ENCODE results near the gene ZNF536. TPM values are rescaled to one million over a fixed set of nuclear protein-coding genes. Genes with fewer than 3 reads are reported as not detected.
"Not testable (repeated sequence)": the region's sequence is repeated elsewhere in the genome, so short reads cannot be mapped to it uniquely, and the experiment has no call there.

The ZNF536 gene
- total and polyA plus RNA-seq, 2 donors (not counting 1 experiment from before 2014, with no cell fraction given): 0.50 TPM; not detected in 1

DNA sequence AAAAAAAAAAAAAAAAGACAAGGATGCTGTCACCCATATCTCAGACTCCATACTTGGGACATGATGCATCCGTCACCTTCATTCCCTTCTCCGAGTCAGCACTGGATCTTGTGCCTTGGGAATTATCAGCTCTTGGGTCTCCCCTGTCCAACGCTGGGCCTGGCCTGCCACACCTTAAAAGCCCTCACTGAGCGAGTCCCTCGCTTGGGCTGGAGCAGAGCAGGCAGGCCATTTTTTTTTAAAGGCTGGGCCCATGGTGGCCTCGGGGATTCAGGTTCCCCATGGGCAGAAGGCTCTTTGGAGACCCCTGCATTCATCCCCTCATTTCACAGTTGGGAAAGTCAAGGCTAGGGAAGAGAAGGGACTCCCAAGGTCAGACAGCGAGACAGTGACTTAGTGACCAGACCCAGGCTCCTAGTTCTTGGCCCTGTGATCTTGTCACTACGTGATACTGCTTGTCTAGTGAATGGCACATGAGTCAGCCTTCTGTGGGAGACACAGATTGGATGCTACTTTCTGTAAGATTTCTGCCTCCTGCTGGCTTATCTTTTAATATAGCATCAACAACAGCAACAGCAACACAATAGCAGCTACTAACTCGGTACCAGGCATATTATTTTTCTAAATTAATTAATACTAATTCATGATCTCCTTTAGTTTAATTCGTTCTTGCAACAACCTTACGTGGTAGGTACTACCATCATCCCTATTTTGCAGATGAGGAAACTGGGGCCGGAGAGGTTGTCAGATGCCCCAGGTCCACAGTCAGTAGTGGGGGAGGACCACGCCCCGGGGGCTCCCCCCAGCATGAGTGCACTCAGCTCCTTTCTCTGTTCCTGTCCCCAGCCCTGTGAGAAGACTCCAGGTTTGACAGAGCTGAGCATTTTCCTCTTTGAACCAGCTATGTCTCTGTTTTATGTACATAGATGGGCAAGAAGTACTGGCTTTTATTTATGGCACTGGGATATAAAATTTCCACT, 27.4 kb upstream of the ZNF536 start:
- no peaks in the 10 kb centered on the region for H3K27me3 ChIP-seq (ENCODE audit: control insufficient read depth, insufficient read depth, low read length)
- no peaks in the 10 kb centered on the region for H3K9me3 ChIP-seq (ENCODE audit: control insufficient read depth, insufficient read depth, low read depth, low read length)
- no peaks in the 10 kb centered on the region for H3K79me2 ChIP-seq (ENCODE audit: control insufficient read depth, insufficient read depth, low read length)
- H3K36me3 ChIP-seq (ENCODE audit: control insufficient read depth, insufficient read depth, low read length): no peaks in the 10 kb centered on the region
- no peak for DNase-seq (ENCODE audit: low read depth in 2 of 2)
- H2AFZ ChIP-seq (ENCODE audit: low read length): no peak overlapping the region
- H3K27ac ChIP-seq (ENCODE audit: insufficient read depth, low read length): no peak overlapping the region
- no peaks in the 10 kb centered on the region for H4K20me1 ChIP-seq (ENCODE audit: control insufficient read depth, extremely low read depth, insufficient read depth, low read length)
- H3K4me3 ChIP-seq (replicated peaks in 1 of 4; ENCODE audit: control extremely low read depth in 1 of 4, insufficient read depth in 1 of 4, low read depth in 3 of 4, low read length in 4 of 4): no peak overlapping the region
- H3K9ac ChIP-seq (ENCODE audit: insufficient read depth, low read length): no peak overlapping the region
- H3K4me1 ChIP-seq (ENCODE audit: control insufficient read depth, extremely low read depth, insufficient read depth, low read length): no peaks in the 10 kb centered on the region
- TF ChIP-seq EZH2 (IDR thresholded peaks at IDR 0.05; ENCODE audit: low read length, missing control alignments): no peak
- no peak for TF ChIP-seq CTCF (conservative IDR thresholded peaks at IDR 0.05 in 1 of 2, IDR thresholded peaks at IDR 0.05 in 1 of 2; ENCODE audit: low read depth in 1 of 2, low read length in 2 of 2)
- no peak overlapping the region for H3K4me2 ChIP-seq (ENCODE audit: extremely low read depth, insufficient read depth, low read length)

DNA sequence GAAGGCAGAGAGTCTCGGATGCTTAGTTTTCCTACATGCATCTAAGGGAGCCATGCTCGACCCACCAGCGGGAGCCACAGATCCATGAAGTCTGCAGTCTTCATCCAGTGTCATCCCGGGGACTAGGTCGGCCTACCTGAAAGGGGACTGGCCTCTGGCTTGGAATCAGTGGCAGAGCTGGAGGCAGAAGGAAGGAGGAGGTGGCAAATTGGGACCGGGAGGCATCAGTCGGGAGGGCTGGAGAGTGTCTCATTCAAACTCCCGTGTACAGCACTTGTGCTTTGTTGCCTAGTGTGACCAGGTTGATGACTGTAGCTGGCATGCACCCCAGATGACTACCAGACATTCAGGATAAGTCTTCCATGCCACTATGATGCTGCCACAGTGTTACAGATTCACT, 26.5 kb upstream of the ZNF536 start:
- H3K9me3 ChIP-seq (ENCODE audit: control insufficient read depth, insufficient read depth, low read depth, low read length): no peaks in the 10 kb centered on the region
- no peak overlapping the region for H3K4me3 ChIP-seq (replicated peaks in 1 of 4; ENCODE audit: control extremely low read depth in 1 of 4, insufficient read depth in 1 of 4, low read depth in 3 of 4, low read length in 4 of 4)
- no peak overlapping the region for H3K9ac ChIP-seq (ENCODE audit: insufficient read depth, low read length)
- H2AFZ ChIP-seq (ENCODE audit: low read length): no peak overlapping the region
- no peak for TF ChIP-seq CTCF (conservative IDR thresholded peaks at IDR 0.05 in 1 of 2, IDR thresholded peaks at IDR 0.05 in 1 of 2; ENCODE audit: low read depth in 1 of 2, low read length in 2 of 2)
- no peak for TF ChIP-seq EZH2 (IDR thresholded peaks at IDR 0.05; ENCODE audit: low read length, missing control alignments)
- DNase-seq (ENCODE audit: low read depth in 2 of 2): no peak
- H4K20me1 ChIP-seq (ENCODE audit: control insufficient read depth, extremely low read depth, insufficient read depth, low read length): no peaks in the 10 kb centered on the region
- H3K27me3 ChIP-seq (ENCODE audit: control insufficient read depth, insufficient read depth, low read length): no peaks in the 10 kb centered on the region
- no peaks in the 10 kb centered on the region for H3K4me1 ChIP-seq (ENCODE audit: control insufficient read depth, extremely low read depth, insufficient read depth, low read length)
- no peak overlapping the region for H3K4me2 ChIP-seq (ENCODE audit: extremely low read depth, insufficient read depth, low read length)
- H3K27ac ChIP-seq (ENCODE audit: insufficient read depth, low read length): no peak overlapping the region
- H3K36me3 ChIP-seq (ENCODE audit: control insufficient read depth, insufficient read depth, low read length): no peaks in the 10 kb centered on the region
- no peaks in the 10 kb centered on the region for H3K79me2 ChIP-seq (ENCODE audit: control insufficient read depth, insufficient read depth, low read length)

- H3K27me3 ChIP-seq (ENCODE audit: control insufficient read depth, insufficient read depth, low read length); H3K9ac ChIP-seq (ENCODE audit: insufficient read depth, low read length); H3K27ac ChIP-seq (ENCODE audit: insufficient read depth, low read length); H3K79me2 ChIP-seq (ENCODE audit: control insufficient read depth, insufficient read depth, low read length); H3K9me3 ChIP-seq (ENCODE audit: control insufficient read depth, insufficient read depth, low read depth, low read length); DNase-seq (ENCODE audit: low read depth in 2 of 2); H3K4me3 ChIP-seq (replicated peaks in 1 of 4; ENCODE audit: control extremely low read depth in 1 of 4, insufficient read depth in 1 of 4, low read depth in 3 of 4, low read length in 4 of 4); H2AFZ ChIP-seq (ENCODE audit: low read length); H4K20me1 ChIP-seq (ENCODE audit: control insufficient read depth, extremely low read depth, insufficient read depth, low read length); H3K36me3 ChIP-seq (ENCODE audit: control insufficient read depth, insufficient read depth, low read length); H3K4me1 ChIP-seq (ENCODE audit: control insufficient read depth, extremely low read depth, insufficient read depth, low read length); H3K4me2 ChIP-seq (ENCODE audit: extremely low read depth, insufficient read depth, low read length): not testable (repeated sequence)
Observed at GRCh38 chr19:30346468-30346867, 25.7 kb upstream of the ZNF536 start.
